ENCODE results near the gene HOXA10.

DNA sequence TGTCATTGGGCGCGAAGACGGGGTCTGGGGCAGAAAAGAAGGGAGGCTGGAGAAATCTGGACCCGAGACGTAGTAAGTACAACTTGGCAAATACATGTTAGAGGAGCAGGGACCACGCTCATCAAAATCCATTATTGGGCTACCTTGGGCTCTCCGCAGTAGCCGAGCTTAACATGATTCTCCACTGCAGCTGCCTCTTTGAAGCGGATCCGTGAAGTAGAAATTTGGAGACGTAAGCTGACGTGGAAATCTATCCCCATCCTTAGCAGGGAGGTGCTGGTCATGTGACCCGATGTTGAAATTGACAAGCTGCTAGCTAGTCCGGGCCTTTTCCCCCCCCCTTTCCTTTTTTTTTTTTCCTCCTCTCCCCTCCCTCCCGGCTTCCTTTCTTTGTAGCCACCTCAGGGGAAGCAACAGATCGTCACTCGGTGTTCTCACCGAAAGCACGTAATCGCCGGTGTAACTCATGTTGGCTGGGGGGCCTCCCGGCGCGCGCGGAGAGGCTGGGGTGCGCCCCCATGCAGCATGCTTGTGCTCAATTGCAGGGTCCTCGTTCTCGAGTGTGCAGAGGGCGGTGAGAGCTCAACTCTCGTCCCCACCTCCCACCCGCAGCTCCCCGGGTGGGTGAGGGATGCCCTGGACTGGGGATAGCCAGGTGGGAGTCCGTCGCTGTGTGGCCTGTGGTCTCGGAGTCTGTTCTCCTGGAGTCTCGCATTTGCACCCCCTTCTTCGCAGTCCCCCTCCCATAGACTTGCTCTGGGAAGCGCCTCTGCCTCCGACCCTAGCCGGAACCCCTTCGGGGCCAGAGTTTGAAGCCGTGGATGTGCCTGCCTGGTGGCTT is 11.1 kb upstream of the HOXA10 start, which contains the start of gene HOXA11:
- TF ChIP-seq POLR2A (IDR thresholded peaks at IDR 0.05; ENCODE audit: extremely low read depth, insufficient read length), result peak; percentile 75
- TF ChIP-seq, protein P1, sequence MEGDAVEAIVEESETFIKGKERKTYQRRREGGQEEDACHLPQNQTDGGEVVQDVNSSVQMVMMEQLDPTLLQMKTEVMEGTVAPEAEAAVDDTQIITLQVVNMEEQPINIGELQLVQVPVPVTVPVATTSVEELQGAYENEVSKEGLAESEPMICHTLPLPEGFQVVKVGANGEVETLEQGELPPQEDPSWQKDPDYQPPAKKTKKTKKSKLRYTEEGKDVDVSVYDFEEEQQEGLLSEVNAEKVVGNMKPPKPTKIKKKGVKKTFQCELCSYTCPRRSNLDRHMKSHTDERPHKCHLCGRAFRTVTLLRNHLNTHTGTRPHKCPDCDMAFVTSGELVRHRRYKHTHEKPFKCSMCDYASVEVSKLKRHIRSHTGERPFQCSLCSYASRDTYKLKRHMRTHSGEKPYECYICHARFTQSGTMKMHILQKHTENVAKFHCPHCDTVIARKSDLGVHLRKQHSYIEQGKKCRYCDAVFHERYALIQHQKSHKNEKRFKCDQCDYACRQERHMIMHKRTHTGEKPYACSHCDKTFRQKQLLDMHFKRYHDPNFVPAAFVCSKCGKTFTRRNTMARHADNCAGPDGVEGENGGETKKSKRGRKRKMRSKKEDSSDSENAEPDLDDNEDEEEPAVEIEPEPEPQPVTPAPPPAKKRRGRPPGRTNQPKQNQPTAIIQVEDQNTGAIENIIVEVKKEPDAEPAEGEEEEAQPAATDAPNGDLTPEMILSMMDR (IDR thresholded peaks at IDR 0.05; ENCODE audit: low read depth, low read length), result no peak
- peak; percentile 63; the same call in 1 of the 2 replicates for TF ChIP-seq MYC (IDR thresholded peaks at IDR 0.05; ENCODE audit: low read depth, low read length)
- TF ChIP-seq, protein P2, sequence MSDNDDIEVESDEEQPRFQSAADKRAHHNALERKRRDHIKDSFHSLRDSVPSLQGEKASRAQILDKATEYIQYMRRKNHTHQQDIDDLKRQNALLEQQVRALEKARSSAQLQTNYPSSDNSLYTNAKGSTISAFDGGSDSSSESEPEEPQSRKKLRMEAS (IDR thresholded peaks at IDR 0.05; ENCODE audit: low read depth, low read length), result peak; percentile 87
